GM19467 (cell line): Measurements from ENCODE around the gene PLPP6.

Source experiments
- ATAC-seq: cut with Tn5 transposase; IDR thresholded peaks from one replicate; pipeline ENCODE4 v1.9.1; 2021; ENCODE audit warnings: mild to moderate bottlenecking, moderate library complexity; ENCODE audit not compliant: unreplicated experiment

PLPP6 gene

DNA sequence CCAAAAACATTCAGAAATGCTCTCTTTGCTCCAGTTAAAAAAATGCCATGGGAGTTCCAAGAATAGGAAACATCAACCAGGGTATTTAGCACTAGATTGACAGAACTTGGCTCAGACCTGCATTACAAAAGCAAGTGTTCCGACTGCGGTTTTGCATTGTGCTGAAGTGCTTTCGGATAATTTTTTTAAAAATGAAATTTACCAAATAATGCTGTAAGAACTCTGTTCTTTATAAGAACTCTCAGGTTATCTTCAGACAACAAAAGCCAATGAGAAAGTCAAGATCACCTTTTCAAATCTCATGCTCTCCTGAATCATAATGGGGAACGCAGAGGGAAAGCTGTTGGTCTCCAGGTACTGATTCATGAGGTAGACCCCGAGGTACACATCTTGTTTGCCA lies 483 bp upstream of the PLPP6 start:
- peak; percentile 7 for ATAC-seq

DNA sequence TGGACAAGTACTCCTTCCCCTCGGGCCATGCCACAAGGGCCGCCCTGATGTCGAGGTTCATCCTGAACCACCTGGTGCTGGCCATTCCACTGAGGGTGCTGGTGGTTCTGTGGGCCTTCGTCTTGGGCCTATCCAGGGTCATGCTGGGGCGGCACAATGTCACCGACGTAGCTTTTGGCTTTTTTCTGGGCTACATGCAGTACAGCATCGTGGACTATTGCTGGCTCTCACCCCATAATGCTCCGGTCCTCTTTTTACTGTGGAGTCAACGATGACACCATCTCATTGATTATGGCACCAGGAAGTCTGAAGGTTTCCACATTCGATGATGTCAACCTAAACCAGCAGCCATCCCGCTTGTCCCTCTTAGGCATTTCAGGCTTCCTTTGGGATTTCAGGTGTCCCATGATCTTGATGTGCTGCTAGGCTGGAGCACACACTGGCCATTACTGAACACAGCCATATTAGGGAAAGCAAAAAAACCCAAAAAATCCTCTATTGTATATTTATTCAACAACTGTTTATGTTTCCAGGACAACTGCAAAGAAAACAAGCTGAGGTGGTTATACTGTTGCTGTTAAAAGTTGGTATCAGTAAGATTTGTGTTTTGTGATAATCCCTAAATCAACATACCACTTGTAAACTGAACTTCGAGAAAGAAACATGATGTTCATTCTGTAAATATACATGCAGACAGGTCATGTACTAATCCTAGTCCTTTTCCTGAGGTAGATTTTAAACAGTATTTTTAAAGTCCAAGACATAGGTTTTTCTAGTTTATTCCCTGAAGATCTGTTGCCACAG lies 1.1 kb downstream of the PLPP6 start:
- ATAC-seq = no peak

DNA sequence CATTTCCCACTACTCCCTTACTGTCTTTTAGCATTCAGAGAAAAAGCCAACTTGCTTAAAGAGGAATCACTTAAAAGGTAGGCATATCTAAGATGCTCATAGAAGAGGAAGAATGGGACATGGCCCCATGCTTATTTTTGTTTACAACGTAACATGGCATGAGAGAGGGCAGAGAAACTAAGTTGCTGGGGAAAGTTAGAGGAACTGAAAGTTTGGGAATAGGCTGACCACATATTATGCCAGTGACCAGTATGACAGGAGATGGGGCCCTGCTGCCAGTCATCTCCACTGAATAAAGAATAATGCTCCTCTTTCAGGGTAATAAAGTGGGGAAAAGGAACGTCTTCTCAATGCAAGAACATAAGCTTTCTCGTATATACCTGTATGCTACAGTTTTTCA lies 1.9 kb downstream of the PLPP6 start:
- no peak for ATAC-seq

DNA sequence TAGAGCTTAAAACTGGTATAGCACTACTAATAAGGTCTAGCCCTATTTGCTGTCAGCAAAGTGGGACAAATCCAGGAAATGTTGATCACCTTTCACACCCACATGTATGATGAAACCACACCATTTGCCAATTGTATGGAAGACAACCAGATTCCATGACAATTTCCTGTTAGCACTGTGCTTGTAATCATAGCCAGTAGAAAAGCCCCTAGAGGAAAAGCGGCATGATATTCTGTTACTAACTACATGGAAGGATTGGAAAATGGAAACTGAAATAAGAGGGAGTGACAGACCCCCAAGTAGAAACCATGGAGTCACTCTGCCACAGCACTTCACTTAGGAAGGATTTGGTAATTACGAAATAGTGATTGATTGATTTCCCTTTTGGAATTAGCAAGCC lies 3.3 kb downstream of the PLPP6 start:
- no peak for ATAC-seq

DNA sequence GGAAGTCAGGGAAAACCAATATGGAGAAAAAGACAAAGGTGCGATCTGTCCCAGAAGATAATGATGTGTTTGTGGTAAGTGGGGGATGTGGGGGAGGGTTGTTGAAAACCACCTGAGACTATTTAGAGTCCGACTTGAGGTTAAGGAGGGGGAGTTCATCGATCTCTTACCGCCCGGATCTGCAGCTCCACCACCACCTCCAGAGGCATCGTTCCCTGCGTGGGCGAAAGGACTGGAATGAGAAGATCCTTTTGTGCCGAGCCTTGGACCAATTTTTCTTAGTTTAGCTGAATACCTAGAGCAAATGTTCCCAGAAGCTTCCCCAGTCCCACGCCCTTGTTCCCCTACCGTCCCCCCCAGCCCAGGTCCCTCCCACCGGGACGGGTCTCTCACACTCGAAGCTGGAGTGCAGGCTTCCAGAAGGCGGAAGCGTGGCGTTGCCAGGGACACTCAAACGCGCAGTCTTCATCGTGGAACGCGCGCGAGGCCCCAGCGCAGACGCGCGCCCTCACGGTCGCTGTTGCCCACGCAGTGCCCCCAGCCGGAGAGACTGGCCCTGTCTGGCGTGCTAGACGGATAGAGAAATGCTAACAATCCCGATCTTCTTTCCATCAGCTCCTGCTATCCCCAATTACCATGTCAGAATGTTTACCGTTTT lies 4.1 kb downstream of the PLPP6 start, which contains the start of gene SPATA6L:
Gene SPATA6L (minus strand): TSS at position 439 of the 658 bp plus-strand sequence. CDS start 230 bp downstream, at position 209.
- ATAC-seq = no peak

DNA sequence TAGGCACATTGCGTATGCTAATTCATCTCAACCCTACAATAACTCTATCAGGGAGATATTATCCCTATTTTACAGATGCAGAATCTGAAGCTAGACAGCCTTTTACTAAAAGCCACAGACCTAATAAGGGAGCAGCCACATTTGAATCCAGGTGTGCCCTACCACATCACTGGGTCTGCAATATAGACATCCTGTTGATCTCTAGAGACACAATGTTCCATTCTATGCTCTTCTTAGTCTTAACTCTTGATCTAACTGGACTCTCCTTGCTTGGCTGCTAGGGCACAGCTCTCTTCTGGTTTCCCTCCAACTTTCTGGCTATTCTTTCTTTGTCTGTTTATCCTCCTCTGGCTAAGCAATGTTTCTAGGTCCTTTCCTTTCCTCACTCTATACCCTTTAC lies 5.6 kb downstream of the PLPP6 start:
- ATAC-seq = no peak

DNA sequence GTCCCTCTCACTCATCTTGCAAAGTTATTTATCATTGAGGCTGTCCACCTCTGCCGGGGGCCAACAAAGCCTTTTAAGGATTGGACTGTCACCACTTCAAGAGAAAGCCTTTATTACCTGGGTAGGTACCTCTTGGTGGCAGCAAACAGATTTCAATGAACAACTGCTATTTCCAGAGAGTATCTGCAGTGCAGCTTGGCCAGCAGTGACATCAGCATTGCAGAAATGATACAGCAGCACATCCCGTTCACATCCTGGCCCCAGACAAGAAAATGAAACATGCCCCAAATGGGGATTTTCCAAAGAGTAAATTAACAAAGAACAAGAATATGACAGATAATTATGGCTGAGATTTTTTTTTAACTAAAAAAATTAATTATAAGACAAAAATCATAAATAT lies 6.5 kb downstream of the PLPP6 start:
- no peak for ATAC-seq

DNA sequence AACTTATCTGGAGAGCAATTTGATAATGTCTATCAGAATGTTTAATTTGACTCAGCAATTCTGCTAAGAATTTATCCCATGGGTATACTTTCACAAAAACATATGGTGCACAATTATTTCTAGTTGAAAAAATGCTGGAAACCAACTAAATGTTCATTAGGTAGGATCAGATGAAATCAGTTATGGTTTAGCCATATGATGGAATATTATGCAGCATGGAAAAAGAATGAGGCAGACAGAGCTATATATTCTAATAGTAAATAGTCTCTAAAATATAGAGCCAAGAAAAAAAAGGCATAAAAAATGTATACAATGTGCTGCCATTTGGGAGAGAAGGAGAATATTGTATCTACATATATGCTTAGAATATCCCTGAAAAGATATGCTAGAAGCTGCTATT lies 7.8 kb downstream of the PLPP6 start:
- ATAC-seq = no peak

DNA sequence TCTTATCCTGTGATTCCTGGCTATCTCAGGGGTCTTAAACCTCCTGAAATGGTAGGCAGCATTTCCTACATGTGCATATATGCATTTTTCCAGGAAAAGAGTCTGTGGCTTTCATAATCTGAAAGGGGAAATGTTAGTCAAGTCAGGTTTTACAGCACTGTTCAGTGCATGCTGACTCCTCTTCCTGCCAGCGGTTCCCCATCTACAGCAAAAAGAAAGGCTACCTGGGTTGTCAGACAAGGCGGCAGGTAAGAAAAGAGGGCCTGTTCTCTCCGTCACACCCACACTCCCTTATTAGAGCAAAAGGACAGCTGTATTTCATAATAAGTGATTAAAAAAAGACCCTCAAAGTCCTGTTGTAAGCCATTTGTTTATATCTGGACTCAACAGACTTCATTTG lies 8.5 kb downstream of the PLPP6 start:
- ATAC-seq = no peak

DNA sequence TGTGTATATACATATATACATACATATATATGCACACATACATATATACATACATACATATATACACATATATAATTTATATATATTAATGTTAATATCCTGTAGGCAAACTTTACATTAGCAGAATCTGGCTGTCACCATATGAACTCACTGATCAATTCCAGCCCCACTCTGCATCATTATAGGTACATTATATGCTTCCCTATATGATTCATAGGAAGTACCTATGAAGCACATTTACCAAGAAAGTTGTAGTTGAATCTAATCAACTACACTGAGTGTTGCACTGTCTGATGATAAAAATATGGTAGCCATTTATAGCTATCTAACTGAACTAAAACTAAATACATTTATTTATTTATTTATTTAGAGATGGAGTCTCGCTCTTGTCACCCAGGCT lies 9.6 kb downstream of the PLPP6 start:
- ATAC-seq = no peak

DNA sequence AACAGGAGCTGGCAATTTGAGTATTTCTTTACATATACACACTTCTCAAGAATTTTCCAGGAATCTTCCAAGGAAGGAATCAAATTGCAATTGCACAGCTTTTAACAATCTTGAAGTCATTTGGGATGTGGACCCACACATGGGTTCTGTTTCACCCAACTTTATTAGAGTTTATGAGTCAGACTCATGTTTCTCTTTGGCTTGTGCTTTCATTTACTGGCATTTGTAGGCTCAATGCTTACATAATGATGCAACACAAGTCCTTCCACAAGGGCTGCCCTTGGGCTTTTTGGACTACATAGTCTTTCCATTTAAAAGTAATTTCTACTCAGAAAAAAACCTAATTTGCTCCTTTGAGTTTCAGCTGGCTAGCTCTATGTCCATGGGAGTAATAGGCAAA lies 12.7 kb downstream of the PLPP6 start:
- ATAC-seq = no peak

DNA sequence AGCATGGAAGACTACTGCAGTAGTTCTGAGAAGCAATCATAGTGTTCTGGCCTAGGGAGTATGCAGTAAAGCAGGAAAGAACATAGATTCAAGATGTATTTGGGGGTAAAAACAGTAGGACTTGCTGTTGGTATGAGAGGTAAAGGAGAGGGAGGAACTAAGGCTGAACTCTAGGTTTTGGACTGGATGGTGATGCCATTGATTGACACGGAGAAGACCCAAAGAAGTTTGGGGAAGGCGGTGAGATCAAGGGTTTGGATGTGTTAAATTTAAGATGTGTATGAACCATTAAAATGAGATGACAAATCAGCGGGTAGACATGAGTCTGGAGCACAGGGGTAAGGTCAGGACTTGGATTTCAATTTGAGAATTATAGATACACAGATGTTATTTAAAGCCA lies 15.3 kb downstream of the PLPP6 start:
- ATAC-seq = no peak

DNA sequence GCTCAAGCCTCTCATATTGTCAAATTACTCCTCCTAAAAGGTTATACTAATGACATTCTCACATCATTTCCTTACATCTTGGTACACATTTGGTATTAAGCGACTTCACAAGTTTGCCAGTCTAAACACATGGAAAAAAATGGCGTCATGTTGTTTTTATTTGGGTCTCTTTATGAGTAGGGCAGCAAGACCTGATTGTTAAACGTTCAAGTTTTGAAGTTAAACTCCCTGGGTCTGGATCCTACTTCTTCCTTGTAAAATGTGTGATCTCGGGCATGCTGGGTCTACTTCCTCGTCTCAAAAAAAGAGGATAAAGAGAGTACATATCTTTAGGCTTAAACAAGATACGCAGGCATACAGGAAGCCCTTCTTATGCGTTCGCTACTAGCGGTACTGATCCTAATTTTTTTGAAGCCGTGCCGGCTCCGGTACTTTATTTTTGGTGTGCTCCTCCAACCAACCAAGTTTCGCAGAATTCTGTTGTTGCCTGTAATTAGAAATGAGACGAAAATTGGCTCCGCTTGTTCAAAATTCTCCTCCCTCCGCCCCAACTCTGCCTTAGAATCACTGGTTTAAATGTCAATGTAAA lies 16.7 kb downstream of the PLPP6 start:
- ATAC-seq = peak; percentile 3

DNA sequence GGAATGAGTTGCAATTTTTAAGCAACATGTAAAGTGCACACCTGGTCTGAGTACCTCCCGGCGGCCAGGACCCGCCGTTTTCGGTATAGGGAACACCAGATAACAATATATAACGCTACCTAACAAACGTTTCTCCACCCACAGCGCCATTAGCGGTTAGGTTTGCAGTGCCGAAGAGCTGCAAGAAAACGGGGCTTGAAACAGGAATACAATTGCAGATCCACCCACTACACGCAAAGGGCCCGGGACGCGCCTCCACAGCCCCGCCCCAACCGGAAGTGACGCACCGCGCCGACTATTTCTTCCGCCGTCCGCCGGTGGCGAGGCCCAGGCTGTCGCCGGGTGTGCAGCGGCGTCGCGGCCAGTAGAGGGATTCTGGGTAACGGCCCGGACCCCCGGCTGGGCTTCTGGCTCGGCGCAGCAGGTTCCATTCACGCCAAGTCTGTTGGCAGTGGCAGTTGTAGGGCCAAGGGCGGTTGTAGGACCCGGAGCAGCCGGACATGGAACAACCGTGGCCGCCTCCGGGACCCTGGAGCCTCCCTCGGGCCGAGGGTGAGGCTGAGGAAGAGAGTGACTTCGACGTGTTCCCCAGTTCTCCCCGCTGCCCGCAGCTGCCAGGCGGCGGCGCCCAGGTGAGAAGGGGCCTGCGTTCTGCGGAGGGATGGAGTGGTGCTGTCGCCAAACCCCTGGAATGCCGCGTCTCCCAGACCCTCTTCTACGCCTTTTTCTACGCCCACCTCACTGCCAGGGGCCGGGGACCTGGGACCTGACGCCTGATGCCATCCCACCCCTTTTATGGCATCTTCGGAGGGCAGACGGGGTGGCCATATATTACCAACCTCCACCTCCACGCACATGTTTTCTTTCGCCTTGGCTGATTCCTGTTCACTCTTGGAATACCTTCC lies 17.4 kb downstream of the PLPP6 start, which contains the start of gene CDC37L1:
Gene CDC37L1 (plus strand): TSS at position 302 of the 905 bp plus-strand sequence. CDS start 199 bp downstream, at position 501.
- ATAC-seq = peak; percentile 94

DNA sequence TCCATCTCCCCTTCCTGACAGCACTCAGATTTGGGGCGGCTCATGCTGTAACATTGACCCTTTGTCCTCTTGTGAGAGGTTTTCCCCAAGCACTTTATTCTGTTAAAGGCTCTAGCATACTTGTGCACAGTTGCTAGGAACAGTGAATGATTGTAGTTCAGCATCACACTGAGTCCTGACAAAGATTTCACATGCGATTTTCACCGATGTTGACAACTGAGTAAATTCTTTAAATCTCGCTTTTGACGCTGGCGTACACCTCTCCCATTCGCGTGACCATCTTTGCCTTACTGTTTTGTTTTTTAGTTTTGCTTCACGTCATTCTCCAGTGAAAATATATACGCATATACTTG lies 18.1 kb downstream of the PLPP6 start:
- no peak for ATAC-seq

DNA sequence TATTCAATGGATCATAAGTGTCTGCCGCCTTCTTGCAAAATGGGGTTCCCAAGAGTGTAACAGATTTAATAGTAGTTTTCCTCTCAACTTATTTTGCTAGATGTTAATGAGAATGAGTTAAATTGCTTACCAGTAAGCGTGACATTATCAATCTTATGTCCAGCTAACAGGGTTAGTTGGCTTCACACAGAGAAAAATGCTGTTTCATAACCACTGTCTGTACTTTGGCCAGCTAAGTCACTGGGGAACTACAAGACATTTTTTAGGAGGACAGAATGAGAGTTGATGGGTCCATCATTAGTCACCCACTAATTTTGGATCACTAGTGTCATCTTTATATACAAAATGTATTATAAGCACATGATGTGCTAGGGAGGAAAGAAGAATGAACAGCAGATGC lies 18.7 kb downstream of the PLPP6 start:
- ATAC-seq = no peak

DNA sequence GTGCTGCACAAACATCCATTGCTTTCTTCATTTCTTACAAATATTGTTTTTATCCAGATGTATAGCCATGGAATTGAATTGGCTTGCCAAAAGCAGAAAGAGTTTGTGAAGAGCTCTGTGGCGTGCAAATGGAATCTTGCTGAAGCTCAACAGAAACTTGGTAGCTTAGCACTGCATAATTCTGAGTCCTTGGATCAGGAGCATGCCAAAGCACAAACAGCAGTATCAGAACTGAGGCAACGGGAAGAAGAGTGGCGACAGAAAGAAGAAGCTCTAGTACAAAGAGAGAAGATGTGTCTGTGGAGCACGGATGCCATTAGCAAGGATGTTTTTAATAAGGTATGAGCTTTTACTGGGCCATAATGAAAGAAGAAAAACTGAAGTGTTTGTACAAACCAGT lies 22.7 kb downstream of the PLPP6 start:
- no peak for ATAC-seq

DNA sequence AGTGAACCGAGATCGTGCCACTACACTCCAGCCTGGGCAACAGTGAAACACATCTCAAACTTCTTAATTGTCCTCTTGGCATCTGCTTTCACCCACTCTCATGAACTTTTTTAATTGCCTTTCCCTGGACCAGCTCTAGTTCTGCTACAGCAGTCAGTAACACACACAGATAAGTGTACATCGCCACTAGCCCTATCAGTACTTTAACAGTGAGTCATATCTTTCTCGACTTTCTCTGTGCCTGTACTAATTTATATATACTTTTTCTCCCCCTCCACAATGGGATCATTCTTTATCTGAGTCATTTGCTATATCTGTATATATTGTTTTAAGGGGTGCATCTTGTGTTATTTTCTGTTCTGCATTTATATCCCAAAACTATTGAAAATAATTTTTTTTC lies 24.0 kb downstream of the PLPP6 start:
- no peak for ATAC-seq

DNA sequence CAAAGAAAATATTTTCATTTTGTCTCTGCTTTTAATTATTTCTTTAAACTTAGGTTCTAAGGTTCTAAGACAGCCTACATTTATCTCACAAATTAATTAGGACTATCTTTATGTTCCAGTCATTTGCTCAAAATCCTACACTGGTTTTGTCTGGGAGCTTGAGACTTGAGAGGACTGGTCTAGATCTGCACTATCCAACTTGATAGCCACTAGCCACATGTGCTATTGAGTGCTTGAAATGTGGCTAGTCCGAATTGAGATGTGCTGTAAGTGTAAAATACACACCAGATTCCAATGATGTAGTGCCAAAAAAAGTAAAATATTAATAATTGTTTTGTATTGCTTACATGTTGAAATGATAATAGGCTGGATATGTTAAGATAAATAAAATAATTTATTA lies 24.5 kb downstream of the PLPP6 start:
- no peak for ATAC-seq

DNA sequence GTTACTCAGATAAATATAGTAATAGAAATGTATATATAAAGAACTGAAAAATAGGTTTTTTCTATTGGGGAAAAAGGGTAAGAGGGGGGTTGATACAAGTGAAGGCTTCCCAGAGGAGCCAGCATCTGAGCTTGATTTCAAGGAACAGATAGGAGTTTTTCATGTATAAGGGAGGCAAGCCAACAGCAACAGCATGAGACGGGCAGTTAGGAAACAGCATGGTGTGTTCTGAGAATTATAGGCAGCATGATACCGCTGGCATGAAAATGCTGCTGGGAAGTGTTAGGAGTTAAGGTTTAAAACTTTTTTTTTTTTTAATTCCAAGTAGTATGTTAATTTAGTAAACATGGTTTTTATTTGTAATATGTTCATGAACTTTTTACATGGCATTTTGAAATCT lies 26.9 kb downstream of the PLPP6 start:
- no peak for ATAC-seq

DNA sequence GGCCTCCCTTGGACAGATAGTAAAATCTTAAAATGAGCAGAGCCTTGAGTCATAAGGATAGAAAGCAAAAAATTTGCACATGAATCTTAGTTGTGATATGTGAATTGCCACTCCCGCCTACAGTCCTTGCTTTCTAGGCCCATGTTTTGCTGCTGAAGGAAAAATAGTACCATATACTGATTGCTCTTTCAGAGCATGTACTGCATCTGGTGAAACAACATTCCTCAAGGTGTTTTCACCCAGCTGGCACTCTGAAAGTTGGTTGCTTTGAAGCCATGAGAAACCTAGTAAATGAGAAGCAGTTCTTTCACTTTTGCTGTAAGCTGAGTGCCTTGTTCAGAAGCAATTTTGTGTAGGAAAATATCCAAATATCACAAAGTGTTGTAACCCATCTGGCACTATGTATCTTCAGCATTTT lies 27.6 kb downstream of the PLPP6 start:
- peak; percentile 54 for ATAC-seq
